Osteoblast (primary cell): Measurements from ENCODE around the gene KCTD21. TPM values are rescaled to one million over a fixed set of nuclear protein-coding genes. Genes with fewer than 3 reads are reported as not detected.

ENCODE experiments used
- DNase-seq: peaks from one replicate; pipeline ENCODE4 v3.0.0; 2011; ENCODE audit warnings: low spot score, mixed read lengths; ENCODE audit not compliant: insufficient read length; ENCODE audit errors: missing footprints
- H2AFZ ChIP-seq: 2 replicates; pipeline ENCODE4 v1.6.0; 2011; ENCODE audit warnings: mild to moderate bottlenecking, low read length
- H3K27ac ChIP-seq: 2 replicates; pipeline ENCODE4 v1.5.1; 2011; ENCODE audit warnings: mild to moderate bottlenecking, low read depth, low read length, moderate library complexity
- H3K27me3 ChIP-seq: 2 replicates; pipeline ENCODE4 v1.6.0; 2012; ENCODE audit warnings: mild to moderate bottlenecking, control low read depth, inconsistent platforms, low read length, moderate library complexity; ENCODE audit not compliant: insufficient read depth
- H3K36me3 ChIP-seq: 2 replicates; pipeline ENCODE4 v1.5.1; 2011; ENCODE audit warnings: mild to moderate bottlenecking, low read length, control low read depth, moderate library complexity; ENCODE audit not compliant: insufficient read depth
- H3K4me1 ChIP-seq: 2 replicates; pipeline ENCODE4 v1.5.1; 2011; ENCODE audit warnings: mild to moderate bottlenecking, low read length, control low read depth, moderate library complexity; ENCODE audit not compliant: insufficient read depth
- H3K4me2 ChIP-seq: 2 replicates; pipeline ENCODE4 v1.6.0; 2011; ENCODE audit warnings: mild to moderate bottlenecking, low read length; ENCODE audit not compliant: insufficient read depth
- H3K4me3 ChIP-seq: fragments of 200-600 bp; sonication (generic); 3 replicates; pipeline ENCODE4 v1.5.1; 2012; ENCODE audit warnings: mild to moderate bottlenecking, low read length, inconsistent platforms; ENCODE audit not compliant: insufficient read depth
- H3K79me2 ChIP-seq: 2 replicates; pipeline ENCODE4 v1.6.0; 2012; ENCODE audit warnings: mild to moderate bottlenecking, low read length, control low read depth, inconsistent platforms; ENCODE audit not compliant: insufficient read depth
- H3K9me3 ChIP-seq: 2 replicates; pipeline ENCODE4 v1.5.1; 2011; ENCODE audit warnings: low read depth, low read length, control low read depth
- H4K20me1 ChIP-seq: 2 replicates; pipeline ENCODE4 v1.6.0; 2012; ENCODE audit warnings: mild to moderate bottlenecking, low read length, control low read depth; ENCODE audit not compliant: insufficient read depth
- CTCF ChIP-seq: IDR thresholded peaks from 2 replicates; pipeline ENCODE4 v1.5.1; 2011; ENCODE audit warnings: mild to moderate bottlenecking, low read depth, low read length, moderate library complexity; ENCODE audit errors: extremely low read depth
- total RNA-seq: library from RNA; depleted of rRNA; stranded (reverse); fragments of >200 nt; gene quantifications from 2 replicates; pipeline ENCODE4 v1.2.3, GENCODE V29; 2012

KCTD21 gene
- total RNA-seq, 1 donor: 14.5 TPM

GRCh38 chr11:78219493-78220217, 31.2 kb upstream of the KCTD21 start:
- Histone ChIP-seq H3K4me2 (no peak overlapping the region), H3K9me3 (no peaks in the 10 kb centered on the region), H4K20me1 (no peaks in the 10 kb centered on the region), H3K4me1 (no peaks in the 10 kb centered on the region), H3K27me3 (no peaks in the 10 kb centered on the region), H3K79me2 (peaks cover 3% of the 10 kb centered on the region), H3K4me3 (no peak overlapping the region), H3K27ac (no peak overlapping the region), H3K36me3 (peaks cover 40% of the 10 kb centered on the region), H2AFZ (no peak overlapping the region)
- peak; percentile 47 for DNase-seq
- no peak for TF ChIP-seq CTCF

GRCh38 chr11:78218707-78219492, 30.5 kb upstream of the KCTD21 start:
- H3K4me2 ChIP-seq: no peak overlapping the region
- H3K36me3 ChIP-seq: peaks cover 35% of the 10 kb centered on the region

GRCh38 chr11:78217650-78218541, 29.5 kb upstream of the KCTD21 start:
- peak; percentile 67 for DNase-seq
- Histone ChIP-seq H3K4me2 (no peak overlapping the region), H3K27ac (no peak overlapping the region), H3K4me1 (peaks cover 4% of the 10 kb centered on the region), H2AFZ (no peak overlapping the region), H3K36me3 (peaks cover 37% of the 10 kb centered on the region), H3K9me3 (no peaks in the 10 kb centered on the region), H4K20me1 (peaks cover 11% of the 10 kb centered on the region), H3K27me3 (no peaks in the 10 kb centered on the region), H3K79me2 (peaks cover 14% of the 10 kb centered on the region), H3K4me3 (no peak overlapping the region)
- TF ChIP-seq CTCF: no peak

More at GRCh38 chr11:78218707-78219492, 30.5 kb upstream of the KCTD21 start:
- Histone ChIP-seq H2AFZ (no peak overlapping the region), H3K79me2 (peaks cover 4% of the 10 kb centered on the region), H3K27me3 (no peaks in the 10 kb centered on the region), H3K4me1 (no peaks in the 10 kb centered on the region), H3K4me3 (no peak overlapping the region), H3K9me3 (no peaks in the 10 kb centered on the region), H4K20me1 (peaks cover under 1% of the 10 kb centered on the region), H3K27ac (no peak overlapping the region)
- DNase-seq: no peak
- no peak for TF ChIP-seq CTCF
